H9 (cell line): ENCODE results near the gene IFIT1. TPM values are rescaled to one million over a fixed set of nuclear protein-coding genes. Genes with fewer than 3 reads are reported as not detected.

Experiments used
- DNase-seq: peaks from one replicate; pipeline ENCODE4 v3.0.0-alpha.2; 2017
- H2AFZ ChIP-seq: one replicate; pipeline ENCODE4 v1.6.1; 2013; ENCODE audit warnings: mild to moderate bottlenecking, low read length, control low read depth, moderate library complexity
- H2AK5ac ChIP-seq: 2 replicates; pipeline ENCODE4 v1.6.1; 2013; ENCODE audit warnings: low read length, control low read depth, mixed read lengths; ENCODE audit not compliant: insufficient read length
- H2BK120ac ChIP-seq: one replicate; pipeline ENCODE4 v1.6.1; 2013; ENCODE audit warnings: low read depth, mild to moderate bottlenecking, low read length, control low read depth, inconsistent platforms; ENCODE audit not compliant: poor library complexity, severe bottlenecking
- H2BK12ac ChIP-seq: 2 replicates; pipeline ENCODE4 v1.6.1; 2013; ENCODE audit warnings: low read length, control low read depth, mixed read lengths, low read depth; ENCODE audit not compliant: insufficient read length
- H2BK15ac ChIP-seq: 2 replicates; pipeline ENCODE4 v1.6.1; 2013; ENCODE audit warnings: low read depth, low read length, control low read depth
- H2BK20ac ChIP-seq: one replicate; pipeline ENCODE4 v1.6.1; 2013; ENCODE audit warnings: low read depth, mild to moderate bottlenecking, low read length, control low read depth, inconsistent platforms; ENCODE audit not compliant: poor library complexity, severe bottlenecking
- H2BK5ac ChIP-seq: 2 replicates; pipeline ENCODE4 v1.6.1; 2013; ENCODE audit warnings: low read length, control low read depth, mixed read lengths; ENCODE audit not compliant: insufficient read length
- H3K14ac ChIP-seq: 2 replicates; pipeline ENCODE4 v1.6.1; 2013; ENCODE audit warnings: low read length, control low read depth; ENCODE audit not compliant: insufficient read depth
- H3K18ac ChIP-seq: 2 replicates; pipeline ENCODE4 v1.6.1; 2013; ENCODE audit warnings: low read depth, mild to moderate bottlenecking, mixed read lengths, low read length, control low read depth; ENCODE audit not compliant: insufficient read length
- H3K23ac ChIP-seq: 2 replicates; pipeline ENCODE4 v1.6.1; 2013; ENCODE audit warnings: low read length, control low read depth, mixed read lengths, low read depth; ENCODE audit not compliant: insufficient read length
- H3K23me2 ChIP-seq: 2 replicates; pipeline ENCODE4 v1.6.1; 2013; ENCODE audit warnings: low read depth, mild to moderate bottlenecking, mixed read lengths, low read length, control low read depth; ENCODE audit not compliant: insufficient read length, poor library complexity, severe bottlenecking
- H3K27ac ChIP-seq: 2 replicates; pipeline ENCODE4 v1.5.1; 2013; ENCODE audit warnings: low read length, control low read depth, mixed read lengths, low read depth; ENCODE audit not compliant: insufficient read length
- H3K27me3 ChIP-seq: 2 replicates; pipeline ENCODE4 v1.6.1; 2013; ENCODE audit warnings: low read length, control low read depth, inconsistent platforms; ENCODE audit not compliant: insufficient read depth
- H3K4ac ChIP-seq: 2 replicates; pipeline ENCODE4 v1.6.1; 2013; ENCODE audit warnings: low read depth, mild to moderate bottlenecking, control low read depth, inconsistent platforms, low read length, moderate library complexity
- H3K4me1 ChIP-seq: 2 replicates; pipeline ENCODE4 v1.6.1; 2013; ENCODE audit warnings: low read length, control low read depth, inconsistent platforms; ENCODE audit not compliant: insufficient read depth
- H3K4me2 ChIP-seq: 2 replicates; pipeline ENCODE4 v1.6.1; 2013; ENCODE audit warnings: low read length, control low read depth, mixed read lengths; ENCODE audit not compliant: insufficient read length, insufficient read depth
- H3K56ac ChIP-seq: 2 replicates; pipeline ENCODE4 v1.6.1; 2013; ENCODE audit warnings: low read depth, mild to moderate bottlenecking, mixed read lengths, low read length, control low read depth; ENCODE audit not compliant: insufficient read length
- H3K79me1 ChIP-seq: 2 replicates; pipeline ENCODE4 v1.6.1; 2013; ENCODE audit warnings: low read depth, mild to moderate bottlenecking, moderate library complexity, low read length, control low read depth, inconsistent platforms; ENCODE audit not compliant: insufficient read depth, poor library complexity, severe bottlenecking
- H3K79me2 ChIP-seq: 2 replicates; pipeline ENCODE4 v1.6.1; 2013; ENCODE audit warnings: low read length, control low read depth, inconsistent platforms; ENCODE audit not compliant: insufficient read depth
- H3K9ac ChIP-seq: 2 replicates; pipeline ENCODE4 v1.6.1; 2013; ENCODE audit warnings: low read length, control low read depth, mixed read lengths; ENCODE audit not compliant: insufficient read length; ENCODE audit errors: extremely low read depth
- H3K9me3 ChIP-seq: one replicate; pipeline ENCODE4 v1.6.1; 2013; ENCODE audit warnings: low read depth, low read length, inconsistent platforms; ENCODE audit not compliant: control insufficient read depth
- H3T11ph ChIP-seq: one replicate; pipeline ENCODE4 v1.6.1; 2013; ENCODE audit warnings: mild to moderate bottlenecking, low read length, control low read depth, inconsistent platforms
- H4K20me1 ChIP-seq: one replicate; pipeline ENCODE4 v1.6.1; 2013; ENCODE audit not compliant: control insufficient read depth, insufficient read length, insufficient read depth
- H4K5ac ChIP-seq: 2 replicates; pipeline ENCODE4 v1.6.1; 2013; ENCODE audit warnings: low read depth, mild to moderate bottlenecking, mixed read lengths, low read length, control low read depth; ENCODE audit not compliant: insufficient read length
- H4K8ac ChIP-seq: replicated peaks from 2 replicates; pipeline ENCODE4 v1.6.1; 2013; ENCODE audit warnings: low read length, control low read depth, mixed read lengths, low read depth; ENCODE audit not compliant: insufficient read length
- H4K91ac ChIP-seq: 2 replicates; pipeline ENCODE4 v1.6.1; 2013; ENCODE audit warnings: low read depth, mild to moderate bottlenecking, moderate library complexity, mixed read lengths, low read length, control low read depth; ENCODE audit not compliant: insufficient read length
- H3K27ac Mint-ChIP-seq, 3 experiments: 2 replicates in 2 of 3; 3 replicates in 1 of 3; pipeline ENCODE4 v1.8.0; 2020 to 2021; ENCODE audit warnings: mixed read lengths in 3 of 3, mild to moderate bottlenecking in 1 of 3, moderate library complexity in 1 of 3
- H3K27me3 Mint-ChIP-seq: 2 replicates; pipeline ENCODE4 v1.8.0; 2021; ENCODE audit warnings: low read depth, mild to moderate bottlenecking, moderate library complexity, mixed read lengths
- H3K36me3 Mint-ChIP-seq, 3 experiments: 2 replicates in 2 of 3; 3 replicates in 1 of 3; pipeline ENCODE4 v1.8.0; 2020 to 2021; ENCODE audit warnings: low read depth in 3 of 3, mixed read lengths in 3 of 3; ENCODE audit not compliant: insufficient read depth in 1 of 3
- H3K4me1 Mint-ChIP-seq, 2 experiments: 2 replicates each; pipeline ENCODE4 v1.8.0; 2020; ENCODE audit warnings: mixed read lengths in 2 of 2
- H3K4me3 Mint-ChIP-seq, 2 experiments: 2 replicates in 1 of 2; 3 replicates in 1 of 2; pipeline ENCODE4 v1.8.0; 2020 to 2021; ENCODE audit warnings: mild to moderate bottlenecking in 2 of 2, mixed read lengths in 2 of 2, moderate library complexity in 1 of 2
- H3K9me3 Mint-ChIP-seq, 2 experiments: 2 replicates in 1 of 2; 3 replicates in 1 of 2; pipeline ENCODE4 v1.8.0; 2020; ENCODE audit warnings: mild to moderate bottlenecking in 2 of 2, mixed read lengths in 2 of 2, moderate library complexity in 1 of 2
- CTCF ChIP-seq: fragments of 200-600 bp; sonication (generic); conservative IDR thresholded peaks from 3 replicates; pipeline ENCODE4 v1.8.0; 2021; ENCODE audit warnings: antibody characterized with exemption, mild to moderate bottlenecking
- WGBS: extraction: QIAGEN DNeasy Blood & Tissue Kit; methylation state at CpG from one replicate; pipeline ENCODE4 v1.1.7; 2013; ENCODE audit warnings: missing lambda C conversion rate, low lambda C conversion rate, mixed read lengths; ENCODE audit not compliant: insufficient read length; ENCODE audit errors: extremely low coverage; 5-methylcytosine and 5-hydroxymethylcytosine counted together
- total RNA-seq: library from RNA; stranded (reverse); gene quantifications from 2 replicates; pipeline ENCODE4 v1.2.1, GENCODE V29; 2021

Gene IFIT1
- total RNA-seq, 1 experiment from 2014 or later, result 1.2 TPM

GRCh38 chr10:89371987-89372386 is 20.4 kb upstream of the IFIT1 start:
- no peaks in the 10 kb centered on the region for H3K79me1 ChIP-seq
- no peaks in the 10 kb centered on the region for H3K27me3 ChIP-seq
- no peak overlapping the region for H2AK5ac ChIP-seq
- H3K27me3 Mint-ChIP-seq, result no peaks in the 10 kb centered on the region; the same call in 1 of the 2 replicates
- no peaks in the 10 kb centered on the region; the same call in 1 of the 2 replicates for H3K79me2 ChIP-seq
- no peaks in the 10 kb centered on the region for H3K9me3 ChIP-seq
- no peaks in the 10 kb centered on the region for H3K23me2 ChIP-seq
- H4K8ac ChIP-seq, result no peak overlapping the region
- H3K14ac ChIP-seq, result no peak overlapping the region
- H3K4me2 ChIP-seq, result no peak overlapping the region
- H4K20me1 ChIP-seq, result no peaks in the 10 kb centered on the region
- DNase-seq, result no peak
- WGBS, result no CpG with 5 or more reads among the region's 3 CpGs
- no peak overlapping the region for H3K27ac Mint-ChIP-seq
- H2AFZ ChIP-seq, result no peak overlapping the region
- no peak overlapping the region for H2BK15ac ChIP-seq
- H3K27ac ChIP-seq, result no peak overlapping the region
- no peak overlapping the region for H4K5ac ChIP-seq
- H2BK120ac ChIP-seq, result no peak overlapping the region
- TF ChIP-seq CTCF, result no peak
- no peak overlapping the region for H4K91ac ChIP-seq
- H3K23ac ChIP-seq, result no peak overlapping the region
- H3K18ac ChIP-seq, result no peak overlapping the region
- no peaks in the 10 kb centered on the region for H3K36me3 Mint-ChIP-seq
- no peak overlapping the region for H3K56ac ChIP-seq
- peaks cover 0 to under 1% of the 10 kb centered on the region in 2 experiments; a peak in 1 of 5 replicates for H3K9me3 Mint-ChIP-seq
- no peaks in the 10 kb centered on the region; the same call in 1 of the 2 replicates for H3K4me1 ChIP-seq
- H2BK20ac ChIP-seq, result no peak overlapping the region
- no peak overlapping the region for H3K4ac ChIP-seq
- no peak overlapping the region for H2BK12ac ChIP-seq
- H3K4me1 Mint-ChIP-seq, result peaks cover 9% of the 10 kb centered on the region in 2 experiments
- no peak overlapping the region for H3T11ph ChIP-seq
- H3K4me3 Mint-ChIP-seq, result no peak overlapping the region
- no peak overlapping the region for H3K9ac ChIP-seq
- H2BK5ac ChIP-seq, result no peak overlapping the region
